Kidney capillary endothelial cell (primary cell): ENCODE measurements around the gene PSD2.
"Not testable (repeated sequence)": the region's sequence is repeated elsewhere in the genome, so short reads cannot be mapped to it uniquely, and the experiment has no call there.

Experiments used
- DNase-seq: peaks from one replicate; pipeline ENCODE4 v3.0.0-alpha.2; 2018; ENCODE audit warnings: low spot score

PSD2 gene

DNA sequence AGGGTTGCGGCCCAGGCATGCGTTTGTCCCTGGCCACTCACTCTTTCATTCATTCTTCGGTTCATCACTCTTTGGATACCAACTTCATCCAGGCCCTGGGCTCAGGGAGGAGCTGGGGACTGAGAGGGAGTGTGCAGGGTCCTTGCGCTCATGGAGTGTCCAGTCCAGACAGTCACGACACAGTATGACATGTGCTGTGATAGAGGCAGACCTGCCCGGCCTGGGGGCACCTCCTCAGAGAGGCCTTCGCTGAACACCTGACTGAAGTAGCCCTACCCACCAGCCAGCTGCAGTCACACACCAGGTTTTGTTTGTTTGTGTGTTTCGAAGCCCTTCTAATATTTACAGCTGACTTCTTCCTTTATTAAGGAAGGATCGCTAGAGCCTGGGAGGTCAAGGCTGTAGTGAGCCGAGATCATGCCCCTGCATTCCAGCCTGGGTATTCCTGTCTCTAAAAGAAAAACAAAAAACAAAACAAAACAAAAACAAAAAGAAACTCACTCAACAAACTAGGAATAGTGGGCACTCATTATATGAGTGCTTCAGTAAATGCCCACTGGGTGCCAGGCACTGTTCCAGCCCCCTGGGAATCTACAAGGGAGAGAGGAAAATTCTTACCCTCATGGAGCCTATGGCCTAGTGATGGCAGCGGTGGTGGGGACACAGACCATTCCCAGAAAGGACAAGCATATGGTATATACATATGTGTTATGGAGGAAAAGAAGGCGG lies 6.3 kb upstream of the PSD2 start:
- no peak for DNase-seq

- DNase-seq: no peak
These were observed 5.8 kb upstream of the PSD2 start for GRCh38 chr5:139789845-139790189.

DNA sequence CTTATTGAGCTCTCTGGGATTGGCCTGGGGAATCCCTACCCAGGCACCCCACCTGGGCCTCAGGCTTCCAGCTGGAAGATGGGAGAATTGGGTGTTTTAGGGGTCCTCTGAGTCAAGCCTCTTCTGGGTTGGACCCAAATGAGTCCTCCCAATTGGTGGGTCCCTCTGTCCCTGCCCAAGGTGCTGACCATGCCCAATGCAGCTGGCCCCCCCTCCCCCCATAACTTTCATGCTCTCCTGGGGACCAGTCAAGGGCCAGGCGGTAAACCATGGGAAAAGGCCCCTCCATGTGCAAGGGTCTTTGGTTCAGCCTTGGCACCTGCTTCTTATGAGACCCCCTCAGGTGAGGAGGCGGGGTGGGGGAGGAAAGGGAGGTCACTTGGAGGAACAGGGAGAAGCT lies 3.4 kb upstream of the PSD2 start:
- DNase-seq: no peak

DNA sequence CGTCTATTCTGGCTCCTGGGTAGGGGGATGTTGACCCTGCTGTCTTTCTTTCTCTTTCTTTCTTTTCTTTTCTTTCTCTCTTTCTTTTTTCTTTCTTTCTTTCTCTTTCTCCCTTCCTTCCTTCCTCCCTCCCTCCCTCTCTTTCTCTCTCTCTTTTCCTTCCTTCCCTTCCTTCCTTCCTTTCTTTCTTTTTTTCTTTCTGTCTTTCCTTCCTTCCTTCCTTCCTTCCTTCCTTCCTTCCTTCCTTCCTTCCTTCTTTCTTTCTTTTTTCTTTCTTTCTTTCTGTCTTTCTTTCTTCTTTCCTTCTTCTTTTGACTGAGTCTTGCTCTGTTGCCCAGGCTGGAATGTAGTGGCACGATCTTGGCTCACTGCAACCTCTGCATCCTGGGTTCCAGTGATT lies 3.0 kb upstream of the PSD2 start:
- DNase-seq: not testable (repeated sequence)

GRCh38 chr5:139794067-139794846 lies 1.4 kb upstream of the PSD2 start:
- no peak for DNase-seq

DNA sequence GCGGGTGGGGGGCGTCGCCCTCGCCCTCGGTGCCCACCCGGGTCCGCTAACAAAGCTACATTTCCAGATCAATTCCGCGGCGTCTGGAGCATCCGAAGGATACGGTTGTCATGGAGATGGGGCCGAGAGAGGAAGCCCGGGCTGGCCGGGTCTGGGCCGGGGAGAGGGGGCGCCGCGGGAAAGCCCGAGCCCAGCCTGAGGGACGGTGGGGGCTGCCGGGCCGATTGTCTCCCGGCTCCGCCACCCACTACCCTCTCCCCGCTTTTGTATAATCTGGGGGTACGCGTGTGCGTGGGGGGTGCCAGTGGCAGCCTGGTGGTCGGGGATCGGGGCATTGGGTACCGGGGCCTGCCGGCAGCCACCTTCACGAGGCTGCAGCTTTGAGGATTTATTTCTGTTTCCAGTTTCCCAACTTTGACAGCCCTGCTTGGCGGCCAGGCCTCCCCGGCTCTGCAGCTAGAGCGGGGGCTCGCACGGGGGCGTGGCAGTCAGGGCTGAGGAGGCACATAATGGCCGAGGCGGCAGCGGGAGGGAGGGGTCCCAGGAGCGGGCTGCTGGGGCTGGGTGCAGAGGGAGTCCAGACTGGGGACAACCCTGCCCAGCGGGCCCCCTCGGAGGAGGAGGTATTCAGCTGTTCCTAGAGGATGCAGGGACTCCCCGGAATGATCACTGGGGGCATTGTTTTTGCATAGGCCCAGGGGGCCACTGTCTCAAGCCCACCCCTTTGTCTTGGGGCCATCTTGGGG lies 626 bp downstream of the PSD2 start:
- no peak for DNase-seq

DNA sequence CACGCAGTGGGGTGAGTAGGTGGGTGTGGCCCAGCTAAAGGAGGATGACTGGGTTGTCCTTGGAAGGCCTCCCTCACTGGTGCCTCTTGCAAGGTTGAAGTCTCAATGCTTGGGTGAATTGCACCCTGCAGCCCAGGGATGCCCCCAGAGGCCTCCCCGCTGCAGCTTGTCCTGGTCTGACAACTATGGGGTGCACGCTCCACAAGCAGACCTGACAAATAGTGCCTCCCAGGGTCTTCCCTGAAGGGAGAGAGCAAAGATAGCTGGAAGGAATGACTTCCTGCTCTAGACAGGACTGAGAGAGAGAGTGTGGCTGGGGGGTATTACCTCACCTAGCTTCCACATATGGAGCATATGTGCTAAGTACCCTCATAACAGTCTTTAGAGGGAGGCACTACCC lies 1.7 kb downstream of the PSD2 start:
- no peak for DNase-seq

- DNase-seq: no peak
These were observed 2.4 kb downstream of the PSD2 start for GRCh38 chr5:139797856-139798510.

GRCh38 chr5:139798883-139799282 lies 3.3 kb downstream of the PSD2 start:
- no peak for DNase-seq

GRCh38 chr5:139799359-139799758 lies 3.8 kb downstream of the PSD2 start:
- no peak for DNase-seq

- no peak for DNase-seq
These were observed 8.4 kb downstream of the PSD2 start for GRCh38 chr5:139803978-139804377.

GRCh38 chr5:139804800-139805397 lies 9.3 kb downstream of the PSD2 start:
- DNase-seq: no peak

DNA sequence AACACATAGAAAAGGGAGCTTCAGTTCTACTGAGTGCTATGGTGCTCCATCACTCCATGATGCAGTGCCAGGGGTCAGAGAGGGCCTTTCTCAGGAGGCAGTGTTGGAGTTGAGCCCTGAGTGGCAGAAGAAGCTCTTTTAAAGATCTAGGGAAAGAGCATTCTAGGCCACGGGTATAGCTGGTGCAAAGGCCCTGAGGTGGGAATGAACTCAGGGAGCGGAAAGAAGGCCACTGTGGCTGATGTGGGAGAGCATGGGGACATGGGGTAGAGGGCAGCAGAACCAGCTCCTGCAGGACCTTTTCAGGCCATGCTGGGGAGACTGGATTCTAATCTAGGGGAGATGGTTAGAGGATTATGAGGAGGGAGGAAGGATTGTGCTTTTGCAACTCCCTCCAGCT lies 9.9 kb downstream of the PSD2 start:
- DNase-seq: no peak

- DNase-seq: no peak
These were observed 10.5 kb downstream of the PSD2 start for GRCh38 chr5:139806111-139806510.

DNA sequence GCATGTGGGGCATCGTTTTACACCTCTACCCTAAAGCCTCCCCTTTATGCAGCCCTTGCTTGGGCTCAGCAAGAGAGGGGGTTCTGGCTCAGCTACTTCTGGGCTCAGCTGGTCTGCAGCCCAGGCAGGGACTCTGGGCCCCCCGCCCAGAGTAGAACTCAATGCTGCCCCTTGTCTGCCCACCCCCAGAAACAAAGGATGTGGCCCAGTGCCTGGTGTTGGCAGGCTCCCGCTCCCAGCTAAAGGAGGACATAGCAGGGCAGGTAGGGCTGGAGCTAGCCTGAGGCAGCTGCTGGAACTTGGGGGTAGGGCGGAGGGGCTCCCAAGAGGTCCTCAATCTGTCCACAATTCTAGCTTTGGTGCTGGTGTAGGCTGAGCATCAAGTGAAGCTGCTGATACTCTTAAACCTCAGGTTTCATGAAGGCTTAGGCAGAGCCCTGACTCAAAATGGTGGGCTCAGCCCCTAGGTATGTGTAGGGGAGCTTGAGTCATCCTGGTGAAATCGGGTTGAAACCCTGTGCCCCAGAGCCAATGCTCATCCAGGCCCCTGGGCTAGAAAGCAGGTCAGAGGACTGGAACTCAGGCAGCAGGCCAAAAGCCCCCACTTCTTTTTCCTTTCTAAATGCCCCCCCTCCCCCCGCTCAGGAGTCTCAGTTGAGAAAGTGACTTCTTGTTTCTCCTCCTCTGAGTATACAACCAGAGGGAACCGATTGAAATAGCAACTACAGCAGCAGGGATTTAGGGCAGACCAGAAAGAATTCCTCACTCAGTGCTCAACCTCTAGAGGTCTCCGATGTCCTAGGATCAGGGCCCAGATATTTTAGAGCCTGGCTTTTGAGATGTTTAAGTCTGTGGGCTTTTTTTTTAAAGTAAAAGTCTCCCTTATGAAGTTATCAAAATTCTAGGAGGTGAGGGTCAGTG lies 11.4 kb downstream of the PSD2 start:
- DNase-seq: no peak

DNA sequence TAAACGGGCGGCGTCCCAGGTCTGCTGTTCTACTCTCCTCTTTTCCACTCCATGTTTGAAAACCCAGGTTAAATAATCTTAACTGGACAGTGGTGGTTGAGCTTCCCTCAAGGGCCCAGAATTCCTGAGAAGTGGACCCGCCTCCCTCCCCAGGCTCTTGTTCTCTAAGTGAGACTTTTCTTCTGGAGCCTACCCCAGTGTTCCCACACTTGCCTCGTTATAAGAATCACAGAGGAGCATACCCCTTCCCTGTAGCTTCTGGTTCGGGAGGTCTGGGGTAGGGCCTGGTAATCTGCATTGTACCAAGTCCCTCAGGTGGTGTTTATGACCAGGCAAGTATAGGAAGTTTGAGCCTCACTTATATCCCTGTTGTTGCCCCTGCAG lies 12.0 kb downstream of the PSD2 start:
- no peak for DNase-seq

- peak; percentile 28 for DNase-seq
These were observed 13.1 kb downstream of the PSD2 start for GRCh38 chr5:139808481-139809330.

GRCh38 chr5:139809331-139809810 lies 13.8 kb downstream of the PSD2 start:
- DNase-seq: no peak

DNA sequence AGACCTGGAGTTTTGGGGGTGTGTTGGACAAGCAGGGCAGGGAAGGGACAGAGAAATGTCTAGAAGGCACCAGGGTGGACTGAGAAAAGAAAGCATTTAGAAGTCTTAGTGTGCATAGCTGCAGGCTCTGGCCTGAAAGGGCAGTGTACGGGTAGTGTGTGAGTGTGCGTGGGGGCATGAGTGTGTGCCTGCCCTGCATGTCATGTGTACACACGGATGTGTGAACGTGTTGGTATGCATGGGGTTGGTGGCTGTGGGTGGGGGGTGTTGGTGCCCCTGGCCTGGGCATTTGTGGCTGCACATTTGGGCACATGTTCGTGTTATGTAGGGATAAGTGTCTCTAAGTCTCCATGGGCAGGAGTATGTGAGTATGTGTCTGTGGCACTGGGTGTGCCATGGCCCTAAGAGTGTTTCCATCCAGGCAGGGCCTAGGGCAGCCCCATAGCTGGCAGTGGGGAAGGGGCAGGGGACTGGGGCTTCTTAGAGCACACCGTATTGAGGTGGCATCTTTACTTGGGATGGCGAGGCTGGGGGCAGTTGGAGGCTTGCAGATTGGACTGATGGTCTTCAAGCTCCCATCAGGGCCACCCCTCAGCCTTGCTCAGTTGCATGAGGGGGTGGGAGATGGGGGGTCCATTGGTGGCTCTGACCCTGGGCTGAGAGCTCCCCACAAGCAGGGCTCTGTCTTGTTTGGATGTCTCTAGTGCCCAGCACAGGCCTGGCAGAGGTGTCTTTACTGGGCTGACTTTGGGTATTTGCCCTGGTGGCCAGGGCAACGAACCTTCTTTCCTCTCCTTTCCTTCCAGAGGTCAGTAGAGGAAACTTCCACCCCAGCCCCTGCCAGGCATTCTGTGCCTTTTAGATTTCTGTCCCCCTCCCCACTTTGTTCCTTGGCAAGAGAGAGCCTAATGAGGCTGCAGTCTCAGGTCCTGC lies 15.0 kb downstream of the PSD2 start:
- DNase-seq: no peak
